ENCODE measurements around the gene ENO3.

Gene ENO3

DNA sequence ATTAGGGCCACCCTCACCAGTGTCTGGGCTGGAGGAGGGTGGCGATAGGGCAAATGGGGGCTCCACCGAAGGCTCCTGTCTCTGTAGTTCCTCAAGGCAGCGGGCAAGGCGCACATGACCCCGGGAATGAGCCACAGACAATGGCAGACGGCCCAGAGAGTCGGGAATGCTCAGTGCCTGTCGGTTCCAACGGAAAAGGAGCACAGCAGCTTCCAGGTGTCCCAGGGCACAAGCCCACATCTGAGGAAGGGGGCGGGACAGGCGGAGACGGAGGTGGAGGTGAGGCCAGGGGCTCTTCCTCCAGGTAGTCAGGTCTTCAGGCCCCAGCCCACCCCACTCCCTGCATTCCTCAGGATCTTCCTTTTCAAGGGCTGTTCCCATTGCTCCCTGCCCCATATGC lies 21.8 kb downstream of the ENO3 start:
- no peak for DNase-seq (ENCODE audit: low read depth in 2 of 2, low spot score in 1 of 2)

DNA sequence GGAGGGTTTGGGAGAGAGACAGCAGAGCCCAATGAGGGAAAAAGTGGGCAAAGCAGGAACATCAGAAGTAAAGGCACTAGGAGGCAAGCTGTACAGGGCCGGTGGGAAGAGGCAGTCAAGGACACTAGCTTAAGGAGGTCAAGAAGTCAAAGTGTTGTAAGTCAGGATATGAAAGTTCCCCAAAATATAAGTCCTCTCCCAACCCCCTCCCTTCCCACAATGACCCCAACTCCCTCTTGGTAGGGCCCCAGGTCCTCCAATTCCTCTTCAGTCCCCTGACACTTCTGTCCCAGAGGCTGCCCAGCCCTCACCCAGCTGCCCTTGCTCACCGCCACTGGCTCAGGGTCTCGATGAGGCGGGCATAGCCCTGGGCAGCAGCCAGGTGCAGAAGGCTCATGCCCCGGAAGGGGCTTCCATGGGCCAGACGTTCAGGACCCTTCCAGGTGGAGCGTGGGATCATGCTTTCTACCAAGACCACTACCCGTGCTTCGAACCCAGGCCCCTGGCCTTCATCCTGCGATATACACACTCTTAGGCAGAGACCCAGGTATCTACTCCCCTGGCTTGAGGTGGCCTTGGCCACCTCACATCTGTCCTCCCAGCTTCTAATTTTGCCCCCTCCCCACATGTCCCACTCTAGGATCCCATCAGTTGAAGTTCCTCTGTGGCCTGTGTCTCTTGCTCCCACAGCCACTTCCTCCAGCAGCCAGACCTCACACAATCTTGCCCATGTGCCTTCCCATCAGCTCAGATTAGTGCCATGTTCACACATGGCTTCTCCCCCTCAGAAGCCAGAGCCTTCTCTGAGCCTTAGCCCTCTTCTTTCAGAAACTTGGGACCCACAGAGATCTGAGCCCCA lies 22.6 kb downstream of the ENO3 start:
- DNase-seq (ENCODE audit: low read depth in 2 of 2, low spot score in 1 of 2): no peak

DNA sequence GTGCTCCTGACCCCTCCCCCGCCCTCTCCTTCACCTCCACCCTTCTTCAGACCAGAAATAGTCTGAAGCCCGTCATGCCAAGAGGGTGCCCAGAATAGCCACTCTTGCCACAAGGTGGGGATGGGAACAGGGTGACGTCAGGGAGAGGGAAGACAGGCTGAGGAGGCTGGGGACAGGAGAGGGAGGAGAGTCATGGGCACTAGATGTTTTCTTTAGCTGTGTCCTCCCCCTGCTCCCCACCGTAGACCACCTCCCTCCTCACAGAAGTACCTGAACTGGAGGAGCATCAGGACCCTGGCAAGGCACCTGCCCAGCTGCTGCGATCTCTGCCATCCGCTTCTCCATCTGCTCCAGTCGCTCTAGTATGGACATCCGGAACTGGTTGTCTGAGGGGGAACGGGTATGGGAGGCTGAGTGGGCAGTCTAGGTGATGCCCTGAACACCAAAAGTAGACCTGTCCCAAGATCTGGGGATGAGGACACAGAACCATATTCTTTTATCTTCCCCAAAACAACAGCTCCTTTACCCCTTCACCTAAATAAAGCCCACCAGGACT lies 23.3 kb downstream of the ENO3 start:
- DNase-seq (ENCODE audit: low read depth in 2 of 2, low spot score in 1 of 2): no peak

DNA sequence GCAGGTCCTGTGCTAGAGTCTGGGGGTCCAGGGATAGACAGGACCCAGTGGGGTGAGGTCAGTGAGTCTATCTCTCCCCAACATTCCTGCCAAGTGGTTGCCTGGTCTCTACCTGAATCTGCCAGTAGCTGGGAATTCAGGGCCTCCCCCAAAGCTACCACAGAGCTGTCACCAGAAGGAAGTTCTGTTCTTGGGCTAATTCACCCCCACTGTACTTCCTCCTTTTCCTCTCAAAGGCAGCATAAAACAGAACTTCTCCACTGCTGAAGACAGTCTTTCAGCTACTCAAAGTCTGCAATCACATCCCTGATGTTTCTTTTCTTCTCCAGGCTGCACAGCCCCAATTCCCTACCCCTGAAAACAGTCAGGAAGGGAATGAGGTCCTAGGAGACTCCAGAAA lies 27.8 kb downstream of the ENO3 start:
- no peak for DNase-seq (ENCODE audit: low read depth in 2 of 2, low spot score in 1 of 2)

DNA sequence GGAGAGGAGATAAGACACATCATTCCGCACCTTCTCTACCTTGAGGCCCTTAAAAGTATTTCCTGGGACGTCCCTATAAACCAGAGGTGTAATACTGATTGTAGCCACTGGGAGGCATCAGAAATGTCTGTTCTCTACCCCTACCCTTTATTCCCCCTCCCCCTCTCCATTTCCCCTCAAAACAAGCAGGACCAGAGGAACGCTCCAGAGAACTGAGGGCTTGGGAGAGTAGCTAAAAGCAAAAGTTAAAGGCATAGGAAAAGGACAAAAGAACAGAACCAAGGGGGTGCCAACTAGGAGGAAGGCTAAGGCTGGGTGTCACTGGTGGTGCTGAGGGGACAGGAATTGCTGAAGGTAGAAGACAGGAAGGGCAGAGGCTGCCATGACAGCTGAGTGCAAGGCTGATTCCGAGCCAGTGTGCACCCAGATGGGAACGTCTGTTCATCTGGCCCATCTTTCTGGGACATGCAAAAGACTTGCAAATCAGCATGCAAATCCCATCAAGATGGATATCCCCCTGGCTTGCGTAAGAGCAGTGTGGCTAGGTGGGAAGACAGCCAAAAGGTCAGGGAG lies 29.8 kb downstream of the ENO3 start:
- no peak for DNase-seq (ENCODE audit: low read depth in 2 of 2, low spot score in 1 of 2)

DNA sequence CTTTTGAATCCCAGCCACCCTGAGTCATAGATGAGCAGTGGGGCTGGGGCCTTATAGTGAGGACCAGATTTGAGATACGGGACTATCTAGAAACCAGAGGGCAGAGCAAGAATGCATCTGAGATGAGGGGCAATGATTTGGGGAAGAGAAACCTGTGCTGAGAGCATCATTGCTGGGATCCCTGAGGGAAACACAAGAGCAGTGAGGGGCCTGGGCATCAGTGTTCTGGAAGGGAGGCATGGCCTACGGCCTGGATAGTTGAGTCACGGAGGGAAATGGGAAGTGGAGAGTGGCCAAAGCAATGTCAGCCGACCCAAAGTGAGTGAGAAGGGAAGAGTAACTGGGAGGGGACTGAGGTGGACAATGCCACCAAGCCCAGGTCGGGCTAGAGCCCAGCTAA lies 31.4 kb downstream of the ENO3 start:
- no peak for DNase-seq (ENCODE audit: low read depth in 2 of 2, low spot score in 1 of 2)

DNA sequence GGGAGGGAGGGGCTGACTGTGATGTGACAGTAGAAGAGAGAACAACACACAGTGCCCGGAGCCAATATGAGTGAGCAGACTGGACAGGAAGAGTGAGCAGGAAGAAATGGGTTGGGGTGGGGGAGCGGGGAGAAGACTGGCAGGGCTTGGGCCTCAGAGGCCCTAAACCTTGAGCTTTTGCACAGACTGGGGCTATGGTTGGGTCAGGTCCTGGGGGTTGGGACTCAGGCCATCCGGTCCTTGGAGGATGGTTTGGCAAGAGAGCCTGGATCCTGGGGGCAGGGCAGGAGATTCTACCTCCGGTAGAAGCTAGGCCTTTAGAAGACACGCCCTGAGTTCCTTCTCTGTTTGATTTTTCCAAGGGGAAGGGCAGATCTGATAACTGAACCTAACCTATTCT lies 35.5 kb downstream of the ENO3 start:
- DNase-seq (ENCODE audit: low read depth in 2 of 2, low spot score in 1 of 2): no peak

DNA sequence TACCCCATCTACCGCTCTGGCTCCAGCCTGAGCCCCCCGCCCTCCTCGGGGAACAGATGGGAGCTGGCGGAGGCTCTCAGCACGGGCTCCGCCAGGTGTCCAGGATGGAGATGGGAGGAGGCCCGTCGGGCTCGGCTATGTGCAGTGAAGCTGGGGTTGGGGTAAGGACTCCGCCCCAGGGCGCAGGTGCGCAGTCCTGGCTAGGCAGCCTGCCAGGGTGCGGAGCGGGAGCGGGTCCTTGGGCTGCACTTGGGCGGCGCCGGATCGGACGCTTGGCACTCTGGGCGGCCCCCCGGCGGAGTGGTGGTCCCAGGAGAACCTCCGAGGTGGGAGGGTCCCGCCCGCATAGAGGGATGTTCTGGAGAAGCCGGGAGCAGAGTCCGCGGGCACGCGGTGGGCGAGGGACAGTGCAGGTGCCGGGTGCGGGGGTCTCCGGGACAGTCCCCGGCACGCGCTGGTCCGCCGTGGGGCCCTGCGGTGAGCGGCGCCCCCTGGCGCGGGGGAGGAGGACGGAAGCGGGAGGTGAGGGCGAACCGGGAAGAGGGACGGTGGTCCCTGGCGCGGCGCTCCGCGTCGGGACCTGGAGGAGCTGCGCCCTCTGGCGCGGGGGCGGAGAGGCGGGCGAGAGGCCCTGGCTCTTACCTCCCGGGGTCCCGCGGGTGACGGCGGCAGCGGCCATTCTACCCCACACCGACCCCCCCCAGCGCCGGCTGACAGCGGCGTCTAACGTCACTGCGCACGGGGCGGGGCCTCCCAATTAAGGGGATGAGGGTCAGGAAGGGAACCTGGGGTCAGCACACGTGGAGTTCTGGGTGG lies 36.2 kb downstream of the ENO3 start, which contains the start of gene CAMTA2:
Gene CAMTA2 (minus strand): TSS at position 725 of the 816 bp plus-strand sequence. CDS start 1,453 bp downstream, outside the sequence.
- peak; percentile 72 to 78 for DNase-seq (ENCODE audit: low read depth in 2 of 2, low spot score in 1 of 2)

DNA sequence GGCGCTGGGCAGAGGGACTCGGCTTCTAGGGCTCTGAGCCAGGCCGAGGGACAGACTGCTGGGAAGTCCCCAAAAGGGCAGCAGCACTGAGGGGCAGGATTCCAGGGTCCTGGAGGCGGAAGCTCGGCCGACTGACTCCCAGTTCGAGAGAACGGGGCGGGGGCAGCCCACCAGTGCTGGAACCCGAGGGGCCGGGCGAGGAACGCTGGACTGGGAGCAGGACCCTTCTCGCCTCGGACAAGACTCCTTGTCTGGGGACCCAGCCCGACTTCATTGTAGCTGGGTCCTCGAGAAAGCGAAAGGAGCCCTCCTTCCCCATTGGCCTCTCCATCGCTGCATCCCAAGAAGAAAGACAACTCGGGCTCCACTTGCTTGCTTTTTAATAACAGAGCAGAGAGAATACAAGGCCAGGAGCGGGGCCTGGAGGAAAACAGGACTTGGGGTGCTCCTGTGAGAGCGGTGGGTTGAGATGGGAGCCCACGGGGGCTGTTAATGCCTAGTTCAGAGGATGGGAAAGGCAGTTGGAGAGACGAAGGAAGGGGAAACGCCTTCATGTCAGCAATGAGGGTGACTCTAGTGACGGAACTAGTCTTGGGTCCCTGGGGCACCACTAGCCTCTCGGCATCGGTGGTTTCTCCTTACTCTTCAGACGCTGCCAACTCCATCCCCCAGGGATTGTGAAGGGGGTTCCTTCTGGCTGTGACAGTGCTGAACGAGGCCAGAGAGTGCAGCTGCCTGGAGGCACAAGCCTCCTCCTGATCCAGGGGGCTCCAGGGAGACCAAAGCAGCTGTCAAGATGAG lies 37.0 kb downstream of the ENO3 start:
- DNase-seq (ENCODE audit: low read depth in 2 of 2, low spot score in 1 of 2): no peak

DNA sequence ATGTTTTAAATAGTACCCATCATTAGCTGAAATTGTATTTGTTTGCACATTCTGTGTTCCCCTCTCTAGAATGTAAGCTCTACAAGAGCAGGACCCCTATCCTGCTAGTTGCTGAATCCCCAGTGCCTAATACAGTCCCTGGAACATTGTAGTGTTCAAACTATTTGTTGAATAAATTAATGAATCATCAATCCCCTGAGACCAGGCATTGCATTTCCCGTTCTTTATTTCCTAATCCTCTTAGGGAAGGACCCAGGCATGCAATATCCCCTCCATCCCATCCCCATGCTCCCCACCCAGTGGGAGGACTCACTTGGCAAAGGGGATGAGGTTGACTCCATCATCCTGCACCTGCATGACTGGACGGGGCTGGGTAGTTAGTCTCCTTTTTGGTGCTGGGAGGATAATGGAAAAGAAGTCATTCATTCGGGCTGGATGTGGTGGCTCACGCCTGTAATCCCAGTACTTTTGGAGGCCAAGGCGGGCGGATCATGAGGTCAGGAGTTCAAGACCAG lies 43.2 kb downstream of the ENO3 start:
- DNase-seq (ENCODE audit: low read depth in 2 of 2, low spot score in 1 of 2): no peak

DNA sequence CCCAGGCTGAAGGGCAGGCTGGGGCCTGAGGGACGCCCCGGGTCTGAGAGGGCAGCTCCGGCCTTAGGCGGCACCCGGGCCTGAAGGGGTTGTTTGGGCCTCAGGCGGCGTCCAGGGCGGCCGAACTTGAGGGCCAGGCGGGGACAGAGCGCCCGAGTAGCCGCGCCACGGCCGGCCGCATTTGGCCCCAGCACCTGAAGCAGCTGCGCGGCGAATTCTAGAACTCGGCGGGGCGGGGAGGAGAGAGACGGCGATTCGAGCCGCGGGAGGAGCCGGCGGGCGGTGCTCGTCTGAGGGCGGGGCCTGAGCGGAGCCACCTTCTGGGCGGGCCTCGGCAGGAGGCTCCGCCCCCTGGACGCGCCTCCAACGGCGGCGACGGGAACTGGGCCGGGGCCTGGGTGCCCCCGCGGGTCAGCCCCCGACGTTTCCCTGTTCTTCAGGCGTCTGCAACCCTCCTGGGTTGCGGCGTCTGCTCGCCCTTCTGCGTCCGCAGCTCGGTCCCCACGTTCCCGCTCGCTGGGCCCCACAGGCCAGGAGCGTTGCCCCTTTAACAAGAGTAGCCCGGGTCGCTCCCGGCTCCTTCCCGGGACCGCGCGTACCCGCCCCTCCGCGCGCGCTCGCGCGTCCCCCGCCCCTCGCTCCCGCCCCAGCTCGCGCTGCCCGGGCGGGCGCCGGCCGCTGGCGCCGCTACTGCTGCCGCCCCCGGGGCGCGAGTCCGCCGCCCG lies 46.5 kb downstream of the ENO3 start, which contains the start of the genes INCA1 and KIF1C:
Gene INCA1 (minus strand): TSS at position 221 of the 725 bp plus-strand sequence. CDS start 3,085 bp downstream, outside the sequence.
Gene KIF1C (plus strand): TSS at position 649 of the 725 bp plus-strand sequence. CDS start 2,297 bp downstream, outside the sequence.
- DNase-seq (ENCODE audit: low read depth in 2 of 2, low spot score in 1 of 2): peak; percentile 77 to 80

DNA sequence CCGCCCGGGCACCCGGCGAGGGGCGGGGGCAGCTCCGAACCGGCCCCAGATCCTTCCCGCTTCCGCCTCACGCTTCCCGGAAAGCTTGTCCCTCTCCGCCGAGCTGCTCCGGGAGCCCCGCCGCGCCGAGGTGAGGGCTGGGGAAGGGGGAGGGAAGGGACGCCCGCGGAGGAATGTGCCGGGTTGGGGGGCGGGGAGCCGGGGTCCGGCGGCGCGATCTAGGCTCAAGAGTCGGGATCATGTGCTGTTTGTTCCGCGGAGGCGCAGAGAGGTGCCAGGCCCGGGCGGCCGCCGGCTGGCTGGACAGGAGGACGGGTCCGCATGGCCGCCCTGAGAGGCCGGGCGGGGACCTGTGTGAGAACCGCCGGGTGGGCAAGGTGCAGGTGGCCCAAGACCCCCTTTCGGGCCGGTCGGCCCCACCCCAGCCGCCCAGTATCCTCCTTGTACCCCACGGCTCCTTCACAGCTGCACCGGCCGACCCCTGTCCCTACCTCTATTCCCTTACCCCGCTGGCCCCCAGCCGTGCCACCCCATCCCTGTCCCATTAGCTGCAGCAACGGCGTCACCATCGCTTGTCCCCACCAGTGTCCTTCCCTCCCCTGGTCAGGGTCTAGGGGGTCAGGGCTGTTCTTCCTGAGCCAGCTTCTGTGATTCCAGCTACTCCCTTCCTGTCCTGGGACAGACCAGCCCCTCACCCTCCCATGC lies 47.3 kb downstream of the ENO3 start:
- no peak for DNase-seq (ENCODE audit: low read depth in 2 of 2, low spot score in 1 of 2)

DNA sequence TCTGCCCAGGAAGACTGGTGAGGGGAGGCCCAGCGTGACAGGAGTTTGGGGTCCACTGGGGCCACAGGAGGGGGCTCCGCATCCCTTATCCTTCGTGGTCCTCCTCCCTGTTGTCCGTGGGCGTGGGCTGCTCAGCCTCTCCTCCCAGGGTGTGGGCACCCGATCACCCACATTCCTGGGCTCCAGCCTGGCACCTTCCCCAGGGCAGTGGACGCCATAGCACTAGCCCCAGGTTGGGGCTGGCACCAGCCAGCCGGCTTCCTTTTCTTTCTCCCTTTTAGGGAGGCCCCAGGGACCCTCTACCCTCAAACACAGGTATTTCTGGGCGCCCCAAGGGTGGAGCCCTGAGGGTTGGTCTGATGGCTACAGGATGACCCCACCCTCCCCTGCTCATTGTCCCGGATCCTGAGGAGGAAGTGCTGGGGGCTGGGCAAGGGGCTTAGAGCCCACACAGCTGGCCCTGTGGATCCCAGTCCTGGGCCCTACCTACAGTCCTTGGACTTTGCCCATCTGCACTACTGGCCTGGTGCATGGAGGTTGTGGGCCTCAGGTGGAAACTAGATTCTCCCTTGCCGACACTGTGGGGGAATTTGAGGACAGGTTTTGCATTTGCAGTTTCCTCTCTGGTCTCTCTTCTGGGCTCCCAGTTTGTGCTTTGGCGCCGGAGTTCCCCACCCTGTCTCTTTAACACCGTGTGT lies 48.0 kb downstream of the ENO3 start:
- no peak for DNase-seq (ENCODE audit: low read depth in 2 of 2, low spot score in 1 of 2)

DNA sequence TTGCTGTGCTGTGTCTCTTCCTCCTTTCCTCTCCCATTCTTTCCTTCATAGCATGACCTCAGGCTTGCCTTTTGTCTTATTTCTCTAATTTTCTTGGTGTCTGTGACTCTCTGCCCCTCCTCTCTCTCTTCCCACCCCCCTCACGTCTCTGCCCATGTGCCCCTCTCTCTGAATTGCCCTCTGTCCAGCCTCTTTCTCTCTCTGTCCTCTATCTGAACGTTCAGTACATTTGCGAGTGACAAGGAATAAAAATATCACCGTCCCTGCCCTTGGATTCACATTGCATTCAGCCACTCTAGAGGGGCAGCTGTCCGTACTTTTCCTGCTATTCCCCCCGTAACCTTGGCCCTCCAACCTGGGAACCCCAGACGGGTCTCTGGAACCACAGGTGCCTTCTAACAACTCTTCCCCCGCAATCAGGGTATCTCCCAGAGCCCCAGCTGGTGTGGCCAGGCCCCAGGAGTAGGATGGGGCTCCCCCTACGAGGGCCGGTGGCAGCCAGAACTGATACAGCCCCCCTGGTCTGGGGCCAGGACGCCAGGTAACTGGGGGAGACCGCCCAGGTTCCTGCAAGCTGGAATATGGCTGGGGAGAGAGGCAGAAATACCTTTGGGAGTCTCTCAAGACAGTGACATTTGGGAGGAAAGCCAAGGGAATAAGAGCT lies 48.6 kb downstream of the ENO3 start:
- no peak for DNase-seq (ENCODE audit: low read depth in 2 of 2, low spot score in 1 of 2)

DNA sequence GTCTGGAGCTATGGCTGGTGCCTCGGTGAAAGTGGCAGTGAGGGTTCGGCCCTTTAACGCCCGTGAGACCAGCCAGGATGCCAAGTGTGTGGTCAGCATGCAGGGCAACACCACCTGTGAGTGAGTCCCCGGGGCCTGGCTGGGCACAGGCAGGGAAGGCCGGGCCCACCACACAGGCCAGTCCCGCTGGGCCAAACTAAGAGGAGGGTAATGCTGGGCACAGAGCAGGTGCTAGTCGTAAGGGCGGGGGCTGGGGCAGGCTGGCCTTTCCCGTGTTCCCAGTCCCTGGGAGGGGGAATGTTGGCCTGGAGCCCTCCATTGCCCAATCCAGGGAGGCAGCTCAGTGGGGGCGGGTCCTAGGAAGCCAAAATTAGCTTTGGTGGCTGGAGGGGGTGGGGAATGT lies 49.3 kb downstream of the ENO3 start:
- no peak for DNase-seq (ENCODE audit: low read depth in 2 of 2, low spot score in 1 of 2)

DNA sequence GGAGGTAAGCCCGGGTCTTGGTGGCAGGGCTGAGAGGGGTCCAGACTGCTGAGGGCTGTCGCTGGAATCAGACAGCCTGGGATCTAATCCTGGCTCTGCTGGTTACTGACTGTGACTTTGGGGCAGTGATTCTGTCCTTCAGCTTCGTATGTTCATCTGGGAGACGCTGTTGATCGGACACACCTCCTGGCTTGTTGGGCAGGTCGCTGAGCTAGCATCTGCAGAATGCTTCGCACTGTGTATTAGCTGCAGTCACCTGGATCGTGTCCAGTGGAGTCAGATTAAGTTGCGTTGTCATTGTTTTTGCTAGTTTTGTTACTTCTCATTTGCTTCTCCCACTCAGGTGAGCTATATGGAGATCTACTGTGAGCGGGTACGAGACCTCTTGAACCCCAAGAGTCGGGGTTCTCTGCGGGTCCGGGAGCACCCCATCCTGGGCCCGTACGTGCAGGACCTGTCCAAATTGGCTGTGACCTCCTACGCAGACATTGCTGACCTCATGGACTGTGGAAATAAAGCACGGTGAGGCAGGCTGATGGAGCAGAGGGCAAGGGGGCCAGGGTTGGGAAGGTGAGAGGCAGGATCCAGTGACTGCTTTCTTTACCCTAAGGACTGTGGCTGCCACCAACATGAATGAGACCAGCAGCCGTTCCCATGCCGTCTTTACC lies 51.3 kb downstream of the ENO3 start:
- no peak for DNase-seq (ENCODE audit: low read depth in 2 of 2, low spot score in 1 of 2)

DNA sequence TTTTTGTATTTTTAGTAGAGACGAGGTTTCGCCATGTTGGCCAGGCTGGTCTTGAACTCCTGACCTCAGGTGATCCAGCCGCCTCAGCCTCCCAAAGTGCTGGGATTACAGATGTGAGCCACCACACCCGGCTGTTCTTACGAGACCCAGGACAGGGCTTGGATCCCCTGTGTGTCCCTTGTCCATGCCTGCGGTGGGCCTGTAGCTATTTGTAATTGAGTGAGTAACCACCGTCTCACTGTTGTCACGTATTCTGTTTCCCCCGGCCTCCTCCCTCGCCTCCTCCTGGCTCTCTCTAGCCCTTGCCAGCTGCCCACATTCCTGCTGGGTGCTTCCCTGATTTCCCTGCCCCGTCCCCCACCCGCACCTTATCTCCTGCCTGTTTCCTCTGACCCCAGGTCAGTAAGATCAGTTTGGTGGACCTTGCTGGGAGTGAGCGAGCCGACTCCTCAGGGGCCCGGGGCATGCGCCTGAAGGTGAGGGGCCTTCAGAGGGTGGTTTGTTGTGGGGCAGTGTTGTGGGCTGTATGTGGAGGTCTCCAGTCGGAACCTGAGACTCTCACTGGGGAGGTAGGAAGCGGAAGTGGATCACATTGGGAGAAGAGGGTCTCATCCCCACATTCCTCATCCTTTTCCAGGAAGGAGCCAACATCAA lies 52.4 kb downstream of the ENO3 start:
- DNase-seq (ENCODE audit: low read depth in 2 of 2, low spot score in 1 of 2): no peak
